HG03432 (cell line): ENCODE measurements around the gene INHBB.
A peak's percentile ranks its signal among the peaks of the same experiment; 100 is the strongest.
"Not testable (repeated sequence)": the region's sequence is repeated elsewhere in the genome, so short reads cannot be mapped to it uniquely, and the experiment has no call there.

Experiments used
- ATAC-seq: cut with Tn5 transposase; IDR thresholded peaks from one replicate; pipeline ENCODE4 v1.9.1; 2021; ENCODE audit warnings: mild to moderate bottlenecking, moderate library complexity; ENCODE audit not compliant: unreplicated experiment

Gene INHBB

GRCh38 chr2:120346026-120346666, at the start of gene INHBB:
Gene INHBB (plus strand): TSS chr2:120346136. CDS start chr2:120346189, 53 bp downstream.
- ATAC-seq = no peak

GRCh38 chr2:120298173-120298835, 47.6 kb upstream of the INHBB start:
- ATAC-seq = no peak

- ATAC-seq = no peak
These were observed 46.9 kb upstream of the INHBB start for GRCh38 chr2:120299004-120299403.

- no peak for ATAC-seq
These were observed 46.4 kb upstream of the INHBB start for GRCh38 chr2:120299561-120299960.

GRCh38 chr2:120300385-120300784, 45.6 kb upstream of the INHBB start:
- no peak for ATAC-seq

GRCh38 chr2:120301284-120301683, 44.7 kb upstream of the INHBB start:
- no peak for ATAC-seq

- no peak for ATAC-seq
These were observed 43.6 kb upstream of the INHBB start for GRCh38 chr2:120302301-120302700.

- ATAC-seq = no peak
These were observed 42.8 kb upstream of the INHBB start for GRCh38 chr2:120303177-120303576.

GRCh38 chr2:120305296-120305695, 40.6 kb upstream of the INHBB start:
- no peak for ATAC-seq

GRCh38 chr2:120305937-120306490, 39.9 kb upstream of the INHBB start:
- ATAC-seq = no peak

GRCh38 chr2:120307482-120307881, 38.5 kb upstream of the INHBB start:
- no peak for ATAC-seq

GRCh38 chr2:120308038-120308910, 37.7 kb upstream of the INHBB start:
- peak; percentile 45 for ATAC-seq

- ATAC-seq = peak; percentile 62
These were observed 35.8 kb upstream of the INHBB start for GRCh38 chr2:120310136-120310535.

GRCh38 chr2:120310841-120311240, 35.1 kb upstream of the INHBB start:
- not testable (repeated sequence) for ATAC-seq

GRCh38 chr2:120312076-120312475, 33.9 kb upstream of the INHBB start:
- ATAC-seq = no peak

GRCh38 chr2:120312860-120313694, 32.9 kb upstream of the INHBB start:
- ATAC-seq = peak; percentile 48

GRCh38 chr2:120313695-120314615, 32.0 kb upstream of the INHBB start:
- ATAC-seq = no peak

- ATAC-seq = no peak
These were observed 31.1 kb upstream of the INHBB start for GRCh38 chr2:120314690-120315366.
